ENCODE results near the gene ZCCHC3.

The ZCCHC3 gene

GRCh38 chr20:270517-270916 lies 26.9 kb upstream of the ZCCHC3 start:
- H3K4me2 ChIP-seq (ENCODE audit: low read length) = no peak overlapping the region
- no peaks in the 10 kb centered on the region for H3K9me3 ChIP-seq (ENCODE audit: control insufficient read depth, insufficient read depth, low read length)
- H3K27ac ChIP-seq (ENCODE audit: low read depth, low read length) = no peak overlapping the region
- H3K79me2 ChIP-seq (ENCODE audit: control insufficient read depth, low read length) = no peaks in the 10 kb centered on the region
- H3K36me3 ChIP-seq (ENCODE audit: control insufficient read depth, low read length) = no peaks in the 10 kb centered on the region
- H3F3A ChIP-seq (ENCODE audit: control insufficient read depth, insufficient read depth) = no peaks in the 10 kb centered on the region
- no peak overlapping the region for H3K4me3 ChIP-seq (ENCODE audit: low read length)
- TF ChIP-seq CTCF (IDR thresholded peaks at IDR 0.05; ENCODE audit: low read depth, low read length, poor library complexity, severe bottlenecking) = no peak
- no peak for TF ChIP-seq EZH2phosphoT487 (IDR thresholded peaks at IDR 0.05; ENCODE audit: borderline replicate concordance, low read length)
- no peaks in the 10 kb centered on the region for H4K20me1 ChIP-seq (ENCODE audit: control insufficient read depth, insufficient read depth, low read depth, low read length)
- no peaks in the 10 kb centered on the region for H3K9me2 ChIP-seq (replicated peaks; ENCODE audit: control insufficient read depth, low read length)
- H3K4me1 ChIP-seq (ENCODE audit: control insufficient read depth, low read length) = peaks cover 9% of the 10 kb centered on the region
- peaks cover 4% of the 10 kb centered on the region; the same call in 1 of the 2 replicates for H3K27me3 ChIP-seq (ENCODE audit: control insufficient read depth, low read length)

GRCh38 chr20:271069-271468 lies 26.3 kb upstream of the ZCCHC3 start:
- H3K27ac ChIP-seq (ENCODE audit: low read depth, low read length) = no peak overlapping the region
- no peak for TF ChIP-seq EZH2phosphoT487 (IDR thresholded peaks at IDR 0.05; ENCODE audit: borderline replicate concordance, low read length)
- no peak for TF ChIP-seq CTCF (IDR thresholded peaks at IDR 0.05; ENCODE audit: low read depth, low read length, poor library complexity, severe bottlenecking)
- no peaks in the 10 kb centered on the region for H4K20me1 ChIP-seq (ENCODE audit: control insufficient read depth, insufficient read depth, low read depth, low read length)
- H3K4me2 ChIP-seq (ENCODE audit: low read length) = no peak overlapping the region
- no peak overlapping the region for H3K4me3 ChIP-seq (ENCODE audit: low read length)
- H3K79me2 ChIP-seq (ENCODE audit: control insufficient read depth, low read length) = no peaks in the 10 kb centered on the region
- H3K4me1 ChIP-seq (ENCODE audit: control insufficient read depth, low read length) = peaks cover 9% of the 10 kb centered on the region
- H3K9me2 ChIP-seq (replicated peaks; ENCODE audit: control insufficient read depth, low read length) = no peaks in the 10 kb centered on the region
- no peaks in the 10 kb centered on the region for H3F3A ChIP-seq (ENCODE audit: control insufficient read depth, insufficient read depth)
- H3K9me3 ChIP-seq (ENCODE audit: control insufficient read depth, insufficient read depth, low read length) = no peaks in the 10 kb centered on the region
- no peaks in the 10 kb centered on the region for H3K36me3 ChIP-seq (ENCODE audit: control insufficient read depth, low read length)
- H3K27me3 ChIP-seq (ENCODE audit: control insufficient read depth, low read length) = peaks cover 4% of the 10 kb centered on the region; the same call in 1 of the 2 replicates

DNA sequence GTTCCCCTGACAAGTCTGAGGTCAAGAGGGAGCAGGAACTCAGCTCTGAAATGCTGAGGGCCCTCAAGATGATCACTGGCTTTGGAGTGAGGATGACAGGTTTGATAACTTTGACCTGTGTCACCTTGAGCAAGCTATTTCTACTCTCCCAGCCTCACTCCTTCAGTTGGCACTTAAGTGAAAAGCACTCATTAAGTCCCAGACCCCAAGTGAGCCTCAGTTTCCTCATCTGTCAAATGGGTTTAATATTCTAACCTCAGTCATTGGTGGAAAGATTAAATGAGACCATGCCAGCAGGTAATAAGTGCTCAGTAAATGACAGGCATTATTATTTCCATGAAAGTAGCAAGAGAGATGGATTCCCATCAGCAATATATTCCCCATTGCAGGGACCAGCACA lies 25.8 kb upstream of the ZCCHC3 start:
- H3F3A ChIP-seq (ENCODE audit: control insufficient read depth, insufficient read depth) = no peaks in the 10 kb centered on the region
- H3K4me3 ChIP-seq (ENCODE audit: low read length) = no peak overlapping the region
- peaks cover 4% of the 10 kb centered on the region; the same call in 1 of the 2 replicates for H3K36me3 ChIP-seq (ENCODE audit: control insufficient read depth, low read length)
- no peak overlapping the region for H3K27ac ChIP-seq (ENCODE audit: low read depth, low read length)
- H3K4me1 ChIP-seq (ENCODE audit: control insufficient read depth, low read length) = peaks cover 7% of the 10 kb centered on the region
- no peaks in the 10 kb centered on the region for H3K27me3 ChIP-seq (ENCODE audit: control insufficient read depth, low read length)
- H3K9me2 ChIP-seq (replicated peaks; ENCODE audit: control insufficient read depth, low read length) = no peaks in the 10 kb centered on the region
- H3K9me3 ChIP-seq (ENCODE audit: control insufficient read depth, insufficient read depth, low read length) = no peaks in the 10 kb centered on the region
- TF ChIP-seq EZH2phosphoT487 (IDR thresholded peaks at IDR 0.05; ENCODE audit: borderline replicate concordance, low read length) (no peak), CTCF (IDR thresholded peaks at IDR 0.05; ENCODE audit: low read depth, low read length, poor library complexity, severe bottlenecking) (no peak)
- H3K79me2 ChIP-seq (ENCODE audit: control insufficient read depth, low read length) = no peaks in the 10 kb centered on the region
- no peaks in the 10 kb centered on the region for H4K20me1 ChIP-seq (ENCODE audit: control insufficient read depth, insufficient read depth, low read depth, low read length)
- no peak overlapping the region for H3K4me2 ChIP-seq (ENCODE audit: low read length)
